ENCODE data around the gene NR1H4.

Gene NR1H4

DNA sequence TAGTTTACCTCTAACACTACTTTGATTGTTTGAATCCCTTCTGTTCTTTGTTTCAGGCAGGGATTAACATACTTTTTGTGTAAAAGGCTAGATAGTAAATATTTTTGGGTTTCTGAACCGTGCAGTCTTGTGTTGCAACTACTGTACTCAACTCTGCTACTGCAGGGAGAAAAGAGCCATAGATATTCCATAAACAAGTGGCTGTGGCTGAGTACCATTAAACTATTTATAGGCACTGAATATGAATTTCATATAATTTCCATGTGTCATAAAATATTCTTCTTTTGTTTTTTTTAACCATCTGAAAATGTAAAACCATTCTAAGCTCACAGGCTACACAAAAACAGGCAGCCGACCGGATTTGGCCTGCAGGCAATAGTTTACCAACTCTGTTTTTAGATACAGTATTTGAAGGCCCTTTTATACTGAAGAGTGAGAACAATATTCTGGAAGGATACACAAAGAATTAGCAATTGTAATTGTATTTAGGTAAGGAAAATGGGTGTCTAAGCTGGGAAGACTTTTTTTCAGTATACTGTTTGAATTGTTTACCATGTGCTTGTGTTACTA lies 15.7 kb downstream of the NR1H4 start:
- Histone ChIP-seq H3K36me3 (ENCODE audit: insufficient read depth, low read length) (no peaks in the 10 kb centered on the region), H3F3A (ENCODE audit: low read depth) (no peaks in the 10 kb centered on the region), H3K4me1 (ENCODE audit: insufficient read depth, low read length, poor library complexity, severe bottlenecking) (no peaks in the 10 kb centered on the region), H3K9ac (ENCODE audit: low read depth, low read length, poor library complexity, severe bottlenecking) (no peak overlapping the region), H3K4me2 (ENCODE audit: low read depth, low read length, poor library complexity, severe bottlenecking) (no peak overlapping the region), H3K9me2 (replicated peaks; ENCODE audit: low read depth, low read length) (no peaks in the 10 kb centered on the region), H3K27me3 (ENCODE audit: insufficient read depth, low read length, poor library complexity, severe bottlenecking) (no peaks in the 10 kb centered on the region), H4K20me1 (ENCODE audit: insufficient read depth, low read length, poor library complexity, severe bottlenecking) (no peaks in the 10 kb centered on the region), H3K79me2 (ENCODE audit: insufficient read depth, low read length) (no peaks in the 10 kb centered on the region), H2AFZ (ENCODE audit: low read length) (no peak overlapping the region), H3K9me3 (ENCODE audit: insufficient read depth, low read depth, low read length) (no peaks in the 10 kb centered on the region), H3K4me3 (ENCODE audit: low read length, poor library complexity, severe bottlenecking) (no peak overlapping the region)
- no peak for TF ChIP-seq EZH2phosphoT487 (IDR thresholded peaks at IDR 0.05; ENCODE audit: borderline replicate concordance)
- TF ChIP-seq, protein P1, sequence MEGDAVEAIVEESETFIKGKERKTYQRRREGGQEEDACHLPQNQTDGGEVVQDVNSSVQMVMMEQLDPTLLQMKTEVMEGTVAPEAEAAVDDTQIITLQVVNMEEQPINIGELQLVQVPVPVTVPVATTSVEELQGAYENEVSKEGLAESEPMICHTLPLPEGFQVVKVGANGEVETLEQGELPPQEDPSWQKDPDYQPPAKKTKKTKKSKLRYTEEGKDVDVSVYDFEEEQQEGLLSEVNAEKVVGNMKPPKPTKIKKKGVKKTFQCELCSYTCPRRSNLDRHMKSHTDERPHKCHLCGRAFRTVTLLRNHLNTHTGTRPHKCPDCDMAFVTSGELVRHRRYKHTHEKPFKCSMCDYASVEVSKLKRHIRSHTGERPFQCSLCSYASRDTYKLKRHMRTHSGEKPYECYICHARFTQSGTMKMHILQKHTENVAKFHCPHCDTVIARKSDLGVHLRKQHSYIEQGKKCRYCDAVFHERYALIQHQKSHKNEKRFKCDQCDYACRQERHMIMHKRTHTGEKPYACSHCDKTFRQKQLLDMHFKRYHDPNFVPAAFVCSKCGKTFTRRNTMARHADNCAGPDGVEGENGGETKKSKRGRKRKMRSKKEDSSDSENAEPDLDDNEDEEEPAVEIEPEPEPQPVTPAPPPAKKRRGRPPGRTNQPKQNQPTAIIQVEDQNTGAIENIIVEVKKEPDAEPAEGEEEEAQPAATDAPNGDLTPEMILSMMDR (conservative IDR thresholded peaks at IDR 0.05; ENCODE audit: low read length): no peak

DNA sequence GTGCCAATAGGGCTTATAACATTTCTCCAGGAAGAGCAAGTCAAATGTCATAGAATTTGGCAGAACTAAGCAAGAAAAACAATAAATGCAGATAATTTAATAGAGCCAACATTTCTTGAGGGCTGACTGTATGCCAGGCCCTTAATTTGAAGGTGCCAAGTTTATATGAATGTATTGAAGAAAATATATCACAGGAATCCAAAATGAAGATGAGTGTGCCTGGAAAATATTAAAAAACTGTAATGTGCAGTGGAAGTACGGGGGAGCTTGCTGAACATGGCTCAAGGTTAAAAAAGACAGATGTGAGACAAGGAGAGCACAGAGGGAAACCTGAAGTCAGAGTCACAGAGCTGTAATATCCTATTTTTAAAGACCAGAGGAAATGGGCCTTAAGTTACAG lies 16.4 kb downstream of the NR1H4 start:
- Histone ChIP-seq H3K9me2 (replicated peaks; ENCODE audit: low read depth, low read length) (no peaks in the 10 kb centered on the region), H4K20me1 (ENCODE audit: insufficient read depth, low read length, poor library complexity, severe bottlenecking) (no peaks in the 10 kb centered on the region), H3K9ac (ENCODE audit: low read depth, low read length, poor library complexity, severe bottlenecking) (no peak overlapping the region), H3K79me2 (ENCODE audit: insufficient read depth, low read length) (no peaks in the 10 kb centered on the region), H3K27me3 (ENCODE audit: insufficient read depth, low read length, poor library complexity, severe bottlenecking) (no peaks in the 10 kb centered on the region), H3K36me3 (ENCODE audit: insufficient read depth, low read length) (no peaks in the 10 kb centered on the region), H3F3A (ENCODE audit: low read depth) (no peaks in the 10 kb centered on the region), H3K9me3 (ENCODE audit: insufficient read depth, low read depth, low read length) (no peaks in the 10 kb centered on the region), H3K4me3 (ENCODE audit: low read length, poor library complexity, severe bottlenecking) (no peak overlapping the region), H3K4me1 (ENCODE audit: insufficient read depth, low read length, poor library complexity, severe bottlenecking) (no peaks in the 10 kb centered on the region), H2AFZ (ENCODE audit: low read length) (no peak overlapping the region), H3K4me2 (ENCODE audit: low read depth, low read length, poor library complexity, severe bottlenecking) (no peak overlapping the region)
- TF ChIP-seq EZH2phosphoT487 (IDR thresholded peaks at IDR 0.05; ENCODE audit: borderline replicate concordance): no peak
- TF ChIP-seq, protein P1 (conservative IDR thresholded peaks at IDR 0.05; ENCODE audit: low read length): no peak

DNA sequence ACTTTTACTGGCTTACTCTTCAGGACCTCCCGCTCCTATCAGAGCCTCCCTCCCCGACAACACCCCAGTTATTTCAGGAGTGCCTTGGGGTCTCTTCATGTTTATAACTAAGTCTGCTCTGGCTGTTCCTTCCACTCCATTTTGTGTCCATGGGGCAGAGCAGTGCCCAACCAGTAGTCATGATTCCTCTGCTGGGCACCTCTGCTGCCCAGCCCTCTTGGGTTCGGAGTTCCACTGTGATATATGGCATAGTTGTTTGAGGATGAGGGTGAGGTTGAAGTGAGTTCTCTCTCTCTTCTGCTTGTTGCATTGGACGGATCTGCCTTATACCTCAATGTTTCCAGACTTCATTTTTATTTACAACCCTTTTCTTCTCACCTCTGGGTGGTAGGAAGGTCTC lies 17.4 kb downstream of the NR1H4 start:
- Histone ChIP-seq H3K4me3 (ENCODE audit: low read length, poor library complexity, severe bottlenecking) (no peak overlapping the region), H2AFZ (ENCODE audit: low read length) (no peak overlapping the region), H3K36me3 (ENCODE audit: insufficient read depth, low read length) (no peaks in the 10 kb centered on the region), H3K9me3 (ENCODE audit: insufficient read depth, low read depth, low read length) (no peaks in the 10 kb centered on the region), H3K9ac (ENCODE audit: low read depth, low read length, poor library complexity, severe bottlenecking) (no peak overlapping the region), H3K9me2 (replicated peaks; ENCODE audit: low read depth, low read length) (no peaks in the 10 kb centered on the region), H3K27me3 (ENCODE audit: insufficient read depth, low read length, poor library complexity, severe bottlenecking) (no peaks in the 10 kb centered on the region), H3K79me2 (ENCODE audit: insufficient read depth, low read length) (no peaks in the 10 kb centered on the region), H3F3A (ENCODE audit: low read depth) (no peaks in the 10 kb centered on the region), H4K20me1 (ENCODE audit: insufficient read depth, low read length, poor library complexity, severe bottlenecking) (no peaks in the 10 kb centered on the region), H3K4me2 (ENCODE audit: low read depth, low read length, poor library complexity, severe bottlenecking) (no peak overlapping the region), H3K4me1 (ENCODE audit: insufficient read depth, low read length, poor library complexity, severe bottlenecking) (no peaks in the 10 kb centered on the region)
- no peak for TF ChIP-seq EZH2phosphoT487 (IDR thresholded peaks at IDR 0.05; ENCODE audit: borderline replicate concordance)
- TF ChIP-seq, protein P1 (conservative IDR thresholded peaks at IDR 0.05; ENCODE audit: low read length): no peak

All from Loucy (cell line).